HFF-Myc (cell line): ENCODE measurements around the gene MXD4.

Experiments used
- DNase-seq: peaks from one replicate; pipeline ENCODE4 v3.0.0-alpha.2; 2011; ENCODE audit warnings: low read depth; ENCODE audit errors: extremely low read depth
- H3K4me3 ChIP-seq: replicated peaks from 2 replicates; pipeline ENCODE4 v1.5.1; 2011; ENCODE audit warnings: low read depth, mild to moderate bottlenecking, control low read depth, low read length
- CTCF ChIP-seq: IDR thresholded peaks from 2 replicates; pipeline ENCODE4 v1.5.1; 2012; ENCODE audit warnings: mild to moderate bottlenecking, low read depth, low read length, control low read depth; ENCODE audit errors: missing control alignments

The MXD4 gene

DNA sequence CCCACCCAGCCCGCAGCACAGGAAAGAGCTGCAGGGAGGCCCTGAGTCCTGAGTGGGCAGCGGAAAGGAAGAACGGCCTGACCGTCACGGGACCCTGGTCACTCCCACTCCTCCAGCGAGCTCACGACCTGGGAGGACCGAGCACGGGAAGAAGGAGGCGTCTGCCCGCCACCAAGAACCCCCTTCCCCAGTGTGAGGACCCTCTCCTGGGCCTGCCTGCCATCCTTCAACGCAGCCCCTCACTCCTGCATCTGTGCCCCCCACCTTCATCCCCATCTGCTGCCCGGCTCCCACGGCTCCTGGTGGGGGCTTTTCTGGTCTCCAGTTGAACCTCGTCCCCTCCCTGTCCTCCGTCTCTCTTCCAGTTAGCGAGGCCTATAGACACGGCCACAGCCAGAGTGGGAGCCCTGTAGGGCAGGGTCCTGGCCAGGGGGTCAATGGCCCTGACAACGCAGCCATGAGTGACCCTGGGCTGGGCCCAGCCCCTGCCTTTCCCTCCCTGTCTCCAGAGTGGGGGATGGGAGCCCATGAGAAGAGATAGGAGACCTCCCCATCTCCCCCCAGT is 41.3 kb upstream of the MXD4 start:
- no peak for DNase-seq
- TF ChIP-seq CTCF, result no peak
- no peak overlapping the region for H3K4me3 ChIP-seq

DNA sequence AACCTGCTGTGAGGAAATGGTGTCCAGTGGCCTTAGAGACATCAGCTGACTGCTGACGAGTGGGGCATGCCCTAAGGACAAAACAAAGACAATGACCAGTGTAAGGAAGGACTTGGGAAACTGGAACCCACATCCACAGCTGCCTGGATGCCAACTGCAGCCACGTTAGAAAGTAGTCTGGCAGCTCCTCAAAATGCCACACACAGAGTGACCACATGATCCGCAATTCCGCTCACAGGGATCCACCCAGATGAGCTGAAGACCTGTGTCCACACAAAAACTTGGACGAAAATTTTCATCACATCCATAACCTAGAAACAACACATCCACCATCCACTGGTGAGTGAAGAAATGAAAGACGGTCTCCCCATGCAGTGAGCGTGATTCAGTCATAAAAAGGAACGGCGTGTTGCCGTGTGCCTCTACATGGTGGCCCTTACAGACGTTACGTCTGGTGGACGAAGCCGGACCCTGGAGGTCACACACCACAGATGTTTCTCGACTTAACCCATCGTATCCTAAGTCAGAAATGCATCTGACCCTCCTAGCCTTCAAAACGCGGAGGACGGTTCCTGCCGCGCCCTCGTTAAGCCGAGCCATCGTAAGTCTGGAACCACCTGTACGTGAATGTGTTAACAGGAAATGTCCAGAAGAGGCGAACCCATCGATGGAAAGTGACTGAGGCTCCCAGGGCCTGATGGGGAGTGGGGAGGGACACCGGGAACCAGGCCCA is 40.6 kb upstream of the MXD4 start:
- DNase-seq, result no peak
- H3K4me3 ChIP-seq, result no peak overlapping the region
- no peak for TF ChIP-seq CTCF

GRCh38 chr4:2301806-2302205 is 39.9 kb upstream of the MXD4 start:
- TF ChIP-seq CTCF, result no peak
- no peak overlapping the region for H3K4me3 ChIP-seq
- DNase-seq, result no peak

GRCh38 chr4:2301225-2301642 is 39.3 kb upstream of the MXD4 start:
- DNase-seq, result no peak
- no peak overlapping the region for H3K4me3 ChIP-seq
- TF ChIP-seq CTCF, result no peak

- H3K4me3 ChIP-seq, result no peak overlapping the region
- TF ChIP-seq CTCF, result no peak
- DNase-seq, result no peak
Observed at GRCh38 chr4:2300431-2301224, 38.7 kb upstream of the MXD4 start.

DNA sequence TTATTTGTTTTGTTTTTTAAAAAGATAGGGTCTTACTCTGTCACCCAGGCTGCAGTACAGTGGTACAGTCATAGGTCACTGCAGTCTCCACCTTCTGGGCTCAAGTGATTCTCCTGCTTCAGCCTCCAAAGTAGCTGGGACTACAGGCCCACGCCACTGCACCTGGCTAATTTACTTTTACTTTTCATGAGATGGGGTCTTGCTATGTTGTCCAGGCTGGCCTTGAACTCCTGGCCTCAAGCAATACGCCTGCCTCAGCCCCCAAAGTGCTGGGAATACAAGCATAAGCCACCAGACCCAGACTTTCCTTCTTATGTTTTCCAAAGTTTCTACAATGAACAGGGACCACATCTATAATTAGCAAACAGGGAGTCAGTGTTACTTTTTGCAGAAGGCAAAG is 37.9 kb upstream of the MXD4 start:
- no peak for TF ChIP-seq CTCF
- DNase-seq, result no peak
- H3K4me3 ChIP-seq, result no peak overlapping the region
